Neural progenitor cell (in vitro differentiated cells): ENCODE data around the gene NOS1AP.

ENCODE experiments used
- EZH2 ChIP-seq: fragments of 200-600 bp; sonication (generic); IDR thresholded peaks from 2 replicates; pipeline ENCODE4 v1.6.1; 2017; ENCODE audit warnings: antibody characterized with exemption, mild to moderate bottlenecking, moderate library complexity
- TF ChIP-seq, protein P1 (sequence below): fragments of 200-600 bp; sonication (generic); IDR thresholded peaks from 2 replicates; pipeline ENCODE4 v1.5.1; 2017; ENCODE audit warnings: antibody characterized with exemption, mild to moderate bottlenecking

DNA sequence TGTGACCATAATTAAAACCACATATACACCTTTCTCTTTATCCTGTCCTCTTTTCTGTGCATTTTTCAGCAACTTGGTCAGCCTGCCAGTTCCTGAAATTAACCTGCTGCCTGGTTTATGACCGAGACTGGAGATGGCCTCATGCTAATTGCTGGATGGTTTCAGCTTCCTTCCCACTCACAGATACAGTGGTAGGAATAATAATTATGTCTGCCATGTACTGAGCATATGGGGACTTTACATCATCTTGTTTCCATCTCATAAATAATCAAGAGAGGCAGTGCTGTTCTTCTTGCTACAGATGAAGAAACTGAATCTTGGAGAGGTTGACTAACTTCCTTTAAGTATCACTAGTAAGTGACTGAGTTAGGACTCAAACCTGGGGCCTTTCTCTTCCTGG lies 148.2 kb downstream of the NOS1AP start:
- TF ChIP-seq, protein P1, sequence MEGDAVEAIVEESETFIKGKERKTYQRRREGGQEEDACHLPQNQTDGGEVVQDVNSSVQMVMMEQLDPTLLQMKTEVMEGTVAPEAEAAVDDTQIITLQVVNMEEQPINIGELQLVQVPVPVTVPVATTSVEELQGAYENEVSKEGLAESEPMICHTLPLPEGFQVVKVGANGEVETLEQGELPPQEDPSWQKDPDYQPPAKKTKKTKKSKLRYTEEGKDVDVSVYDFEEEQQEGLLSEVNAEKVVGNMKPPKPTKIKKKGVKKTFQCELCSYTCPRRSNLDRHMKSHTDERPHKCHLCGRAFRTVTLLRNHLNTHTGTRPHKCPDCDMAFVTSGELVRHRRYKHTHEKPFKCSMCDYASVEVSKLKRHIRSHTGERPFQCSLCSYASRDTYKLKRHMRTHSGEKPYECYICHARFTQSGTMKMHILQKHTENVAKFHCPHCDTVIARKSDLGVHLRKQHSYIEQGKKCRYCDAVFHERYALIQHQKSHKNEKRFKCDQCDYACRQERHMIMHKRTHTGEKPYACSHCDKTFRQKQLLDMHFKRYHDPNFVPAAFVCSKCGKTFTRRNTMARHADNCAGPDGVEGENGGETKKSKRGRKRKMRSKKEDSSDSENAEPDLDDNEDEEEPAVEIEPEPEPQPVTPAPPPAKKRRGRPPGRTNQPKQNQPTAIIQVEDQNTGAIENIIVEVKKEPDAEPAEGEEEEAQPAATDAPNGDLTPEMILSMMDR: no peak
- TF ChIP-seq EZH2: no peak
